A549 (cell line): ENCODE measurements around the gene MYO7A. TPM values are rescaled to one million over a fixed set of nuclear protein-coding genes. Genes with fewer than 3 reads are reported as not detected.

ENCODE experiments used
- ATAC-seq, 2 experiments: fragments of 200-7000 bp in 1 of 2; fragments of >200 bp in 1 of 2; cut with Nextera tagmentation in 1 of 2; cut with Tn5 transposase in 1 of 2; 3 replicates each; pipeline versions ENCODE4 v1.8.0 to v1.9.1; 2018 to 2020; ENCODE audit warnings: mild to moderate bottlenecking in 1 of 2, moderate library complexity in 1 of 2
- CTCF ChIA-PET: fragments of 300-600 bp; sonication (Branson Sonifier 250); formaldehyde crosslinking; extraction: SDS; loops from one replicate; lab custom pipeline; 2021; ENCODE audit warnings: antibody characterized with exemption, inconsistent platforms; lab: Yijun Ruan, JAX
- POLR2A ChIA-PET: fragments of 350-600 bp; formaldehyde crosslinking; extraction: SDS; loops from one replicate; lab custom pipeline; 2021; ENCODE audit warnings: antibody characterized with exemption, inconsistent platforms; lab: Yijun Ruan, JAX
- DNase-seq, 2 experiments: peaks; one replicate each; pipeline versions ENCODE4 v3.0.0 to v3.0.0-alpha.2; 2011 to 2016; ENCODE audit warnings: low read depth in 1 of 2, low spot score in 1 of 2
- FAIRE-seq: peaks from 2 replicates; lab custom pipeline; 2011; peaks lifted over from hg19 to GRCh38; lab: Jason Lieb, UNC
- H3K27ac ChIP-seq, 2 experiments: fragments of >200 bp; sonication (Bioruptor Twin); formaldehyde crosslinking; 3 replicates each; pipeline ENCODE4 v1.5.1; 2016 to 2017
- H3K4me1 ChIP-seq: fragments of >200 bp; sonication (Bioruptor Twin); formaldehyde crosslinking; 3 replicates; pipeline ENCODE4 v1.6.1; 2016
- H3K4me2 ChIP-seq: fragments of >200 bp; sonication (Bioruptor Twin); formaldehyde crosslinking; 3 replicates; pipeline ENCODE4 v1.6.1; 2016
- H3K4me3 ChIP-seq: fragments of >200 bp; sonication (Bioruptor Twin); formaldehyde crosslinking; 3 replicates; pipeline ENCODE4 v1.5.1; 2016
- H3K9me3 ChIP-seq: fragments of >200 bp; sonication (Bioruptor Twin); formaldehyde crosslinking; 3 replicates; pipeline ENCODE4 v1.6.1; 2016
- CBX2 ChIP-seq: fragments of 200-600 bp; sonication (generic); IDR thresholded peaks from 2 replicates; pipeline ENCODE4 v1.6.1; 2016; ENCODE audit warnings: low read depth, mild to moderate bottlenecking, borderline replicate concordance
- CEBPB ChIP-seq, 2 experiments: fragments of >200 bp in 1 of 2; sonication (Bioruptor Twin) in 1 of 2; formaldehyde crosslinking in 1 of 2; IDR thresholded peaks; 2 replicates each; pipeline ENCODE4 v1.6.1; 2012 to 2016
- CHD2 ChIP-seq: fragments of 150-350 bp; IDR thresholded peaks from 2 replicates; pipeline ENCODE4 v1.6.1; 2014; ENCODE audit warnings: low read length; ENCODE audit not compliant: partially characterized antibody
- CHD4 ChIP-seq: fragments of 200-600 bp; sonication (generic); IDR thresholded peaks from 2 replicates; pipeline ENCODE4 v1.6.1; 2016; ENCODE audit warnings: antibody characterized with exemption, mild to moderate bottlenecking, borderline replicate concordance
- ESRRA ChIP-seq: fragments of 150-350 bp; IDR thresholded peaks from 2 replicates; pipeline ENCODE4 v1.6.1; 2014; ENCODE audit warnings: mild to moderate bottlenecking, low read length, borderline replicate concordance
- FOXS1 ChIP-seq: fragments of 250-450 bp; sonication (Bioruptor Pico); IDR thresholded peaks from 2 replicates; pipeline ENCODE4 v1.5.0; 2020; ENCODE audit warnings: mild to moderate bottlenecking, moderate library complexity
- HDAC2 ChIP-seq: fragments of 200-600 bp; sonication (generic); IDR thresholded peaks from 2 replicates; pipeline ENCODE4 v1.6.1; 2016
- JUNB ChIP-seq: fragments of >200 bp; sonication (Bioruptor Twin); formaldehyde crosslinking; IDR thresholded peaks from 2 replicates; pipeline ENCODE4 v1.6.1; 2016
- KDM1A ChIP-seq: fragments of 200-600 bp; sonication (generic); IDR thresholded peaks from 2 replicates; pipeline ENCODE4 v1.6.1; 2016; ENCODE audit warnings: low read depth, mild to moderate bottlenecking
- POLR2A ChIP-seq: IDR thresholded peaks from 2 replicates; pipeline ENCODE4 v1.6.1; 2012; ENCODE audit warnings: mild to moderate bottlenecking, low read length
- RCOR1 ChIP-seq: fragments of 150-350 bp; IDR thresholded peaks from 2 replicates; pipeline ENCODE4 v1.6.1; 2014; ENCODE audit warnings: antibody characterized with exemption, low read length, low read depth
- RFX5 ChIP-seq: fragments of 450-650 bp; IDR thresholded peaks from 2 replicates; pipeline ENCODE4 v1.7.1; 2014; ENCODE audit warnings: antibody characterized with exemption, mild to moderate bottlenecking, moderate library complexity
- SREBF2 ChIP-seq: fragments of 450-650 bp; IDR thresholded peaks from 2 replicates; pipeline ENCODE4 v1.6.1; 2014; ENCODE audit warnings: mild to moderate bottlenecking, moderate library complexity
- TFCP2L1 ChIP-seq: fragments of 250-450 bp; sonication (Bioruptor Pico); IDR thresholded peaks from 2 replicates; pipeline ENCODE4 v1.5.0; 2021; ENCODE audit warnings: mild to moderate bottlenecking
- TP53 ChIP-seq: fragments of 250-450 bp; sonication (Bioruptor Pico); IDR thresholded peaks from 2 replicates; pipeline ENCODE4 v1.5.0; 2021; ENCODE audit warnings: mild to moderate bottlenecking, moderate library complexity
- ZC3H11A ChIP-seq: fragments of 450-650 bp; IDR thresholded peaks from 2 replicates; pipeline ENCODE4 v1.6.1; 2014; ENCODE audit warnings: antibody characterized with exemption, mild to moderate bottlenecking
- ZFP36 ChIP-seq: fragments of 450-650 bp; IDR thresholded peaks from 2 replicates; pipeline ENCODE4 v1.6.1; 2014; ENCODE audit warnings: borderline replicate concordance; ENCODE audit not compliant: partially characterized antibody
- ZNF302 ChIP-seq: fragments of 250-450 bp; sonication (Bioruptor Pico); IDR thresholded peaks from 2 replicates; pipeline ENCODE4 v1.9.0; 2021; ENCODE audit warnings: inconsistent platforms, mild to moderate bottlenecking, moderate library complexity
- WGBS: methylation state at CpG from one replicate; pipeline ENCODE4 v1.1.6; 2017; ENCODE audit errors: missing lambda C conversion rate; 5-methylcytosine and 5-hydroxymethylcytosine counted together
- polyA plus RNA-seq, 4 experiments: library from polyadenylated mRNA; depleted of rRNA in 3 of 4; stranded (reverse); fragments of >200 nt; fragmentation: RNase III in 1 of 4; extraction: RNeasy Plus Mini Kit Qiagen cat#74134 plus additional on column Dnase treatment in 1 of 4; gene quantifications; 2 replicates in 3 of 4; 3 replicates in 1 of 4; pipeline ENCODE4 v1.2.3, GENCODE V29; 2011 to 2017
- TF ChIP-seq, protein P1 (sequence below): fragments of >200 bp; sonication (Bioruptor Twin); formaldehyde crosslinking; IDR thresholded peaks from 3 replicates; pipeline ENCODE4 v1.5.1; 2016
- TF ChIP-seq, protein P2 (sequence below): fragments of 450-650 bp; IDR thresholded peaks from 2 replicates; pipeline ENCODE4 v1.6.1; 2014; ENCODE audit warnings: antibody characterized with exemption
- TF ChIP-seq, protein P3 (sequence below): IDR thresholded peaks from 2 replicates; pipeline ENCODE4 v1.6.1; 2012; ENCODE audit warnings: low read depth, borderline replicate concordance

MYO7A gene
- polyA plus RNA-seq, 2 of the 4 experiments (the other 2 are of a cell fraction) = 1.7 to 2.1 TPM

DNA sequence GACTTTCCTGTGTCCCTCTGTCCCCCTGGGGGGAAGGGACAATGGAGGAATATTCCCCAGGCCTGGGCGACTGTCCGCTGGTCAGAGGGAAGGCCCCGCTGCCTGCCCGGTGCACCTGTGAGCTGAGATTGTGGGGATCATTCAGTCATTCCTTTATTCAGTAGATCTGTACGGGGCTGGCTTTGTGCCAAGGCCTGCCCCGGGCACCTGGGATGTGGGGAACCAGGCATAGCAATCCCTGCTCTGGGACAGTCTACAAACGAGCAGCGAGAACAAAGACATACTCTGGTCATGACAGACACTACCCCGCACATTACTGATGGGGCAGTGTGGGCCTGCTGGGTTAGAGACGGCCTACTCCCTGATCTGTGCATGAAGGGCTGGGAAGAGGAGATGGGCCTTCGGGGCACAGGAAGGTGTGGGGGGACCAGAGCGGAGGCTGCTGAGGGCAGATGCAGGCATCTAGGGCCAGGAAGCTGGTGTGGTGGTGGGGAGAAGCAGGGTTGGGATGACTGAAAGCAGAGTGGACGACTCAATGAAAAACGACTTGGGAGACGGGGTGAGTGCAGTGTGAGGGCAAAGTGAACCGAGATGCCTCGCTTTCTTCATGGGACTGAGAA lies 1.8 kb upstream of the MYO7A start:
- DNase-seq (no peak), FAIRE-seq (no peak), ATAC-seq (peak; percentile 16 to 18; a peak in 3 of 6 replicates)
- ChIA-PET CTCF (interaction anchor here (1.0 to 8.3 kb wide), 28 partner anchors 9 to 494 kb away, joined by 3 to 161 read pairs (median 12); no protein-coding TSS in a partner anchor), POLR2A (no interaction called here)
- no peak overlapping the region; the same call in 2 of the 3 replicates for H3K4me3 ChIP-seq
- 78% methylated on average over 17 of the region's 17 CpGs for WGBS
- no peak overlapping the region; the same call in 2 of the 3 replicates for H3K4me2 ChIP-seq
- no peaks in the 10 kb centered on the region for H3K4me1 ChIP-seq
- TF ChIP-seq TFCP2L1 (CRISPR knock-in tag) (no peak), ZFP36 (no peak), KDM1A (no peak)
- TF ChIP-seq, protein P1, sequence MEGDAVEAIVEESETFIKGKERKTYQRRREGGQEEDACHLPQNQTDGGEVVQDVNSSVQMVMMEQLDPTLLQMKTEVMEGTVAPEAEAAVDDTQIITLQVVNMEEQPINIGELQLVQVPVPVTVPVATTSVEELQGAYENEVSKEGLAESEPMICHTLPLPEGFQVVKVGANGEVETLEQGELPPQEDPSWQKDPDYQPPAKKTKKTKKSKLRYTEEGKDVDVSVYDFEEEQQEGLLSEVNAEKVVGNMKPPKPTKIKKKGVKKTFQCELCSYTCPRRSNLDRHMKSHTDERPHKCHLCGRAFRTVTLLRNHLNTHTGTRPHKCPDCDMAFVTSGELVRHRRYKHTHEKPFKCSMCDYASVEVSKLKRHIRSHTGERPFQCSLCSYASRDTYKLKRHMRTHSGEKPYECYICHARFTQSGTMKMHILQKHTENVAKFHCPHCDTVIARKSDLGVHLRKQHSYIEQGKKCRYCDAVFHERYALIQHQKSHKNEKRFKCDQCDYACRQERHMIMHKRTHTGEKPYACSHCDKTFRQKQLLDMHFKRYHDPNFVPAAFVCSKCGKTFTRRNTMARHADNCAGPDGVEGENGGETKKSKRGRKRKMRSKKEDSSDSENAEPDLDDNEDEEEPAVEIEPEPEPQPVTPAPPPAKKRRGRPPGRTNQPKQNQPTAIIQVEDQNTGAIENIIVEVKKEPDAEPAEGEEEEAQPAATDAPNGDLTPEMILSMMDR = no peak
- TF ChIP-seq, protein P2, sequence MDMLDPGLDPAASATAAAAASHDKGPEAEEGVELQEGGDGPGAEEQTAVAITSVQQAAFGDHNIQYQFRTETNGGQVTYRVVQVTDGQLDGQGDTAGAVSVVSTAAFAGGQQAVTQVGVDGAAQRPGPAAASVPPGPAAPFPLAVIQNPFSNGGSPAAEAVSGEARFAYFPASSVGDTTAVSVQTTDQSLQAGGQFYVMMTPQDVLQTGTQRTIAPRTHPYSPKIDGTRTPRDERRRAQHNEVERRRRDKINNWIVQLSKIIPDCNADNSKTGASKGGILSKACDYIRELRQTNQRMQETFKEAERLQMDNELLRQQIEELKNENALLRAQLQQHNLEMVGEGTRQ = no peak
- no peak overlapping the region for H3K27ac ChIP-seq
- H3K9me3 ChIP-seq = no peaks in the 10 kb centered on the region

DNA sequence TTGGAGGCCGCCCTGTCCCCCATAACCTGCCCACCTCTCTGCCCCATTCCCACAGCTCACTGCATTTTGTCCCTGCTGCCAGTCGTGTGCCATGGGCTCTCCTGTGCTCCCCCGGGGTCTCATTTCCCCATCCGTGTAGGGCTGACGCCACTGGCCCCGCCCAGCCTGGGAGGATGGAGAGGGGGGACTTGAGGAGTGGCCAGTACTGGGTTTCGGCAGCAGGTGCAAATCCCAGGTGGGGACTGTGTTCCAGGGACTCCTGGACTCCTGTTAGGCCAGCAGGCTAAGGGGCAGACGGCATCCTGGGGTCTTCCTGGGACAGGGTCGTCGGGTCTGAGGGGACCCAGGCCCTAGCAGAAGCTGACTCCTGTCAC lies 1.2 kb upstream of the MYO7A start:
- TF ChIP-seq CEBPB (IDR thresholded peaks at IDR 0.05) (no peak), JUNB (no peak), ZNF302 (CRISPR knock-in tag) (no peak), ZFP36 (no peak), CBX2 (no peak), ZC3H11A (no peak), SREBF2 (no peak), POLR2A (no peak), CHD4 (no peak), CHD2 (no peak), FOXS1 (no peak), HDAC2 (no peak), TP53 (CRISPR knock-in tag) (no peak), RFX5 (no peak), ESRRA (no peak), RCOR1 (no peak)
- TF ChIP-seq, protein P3, sequence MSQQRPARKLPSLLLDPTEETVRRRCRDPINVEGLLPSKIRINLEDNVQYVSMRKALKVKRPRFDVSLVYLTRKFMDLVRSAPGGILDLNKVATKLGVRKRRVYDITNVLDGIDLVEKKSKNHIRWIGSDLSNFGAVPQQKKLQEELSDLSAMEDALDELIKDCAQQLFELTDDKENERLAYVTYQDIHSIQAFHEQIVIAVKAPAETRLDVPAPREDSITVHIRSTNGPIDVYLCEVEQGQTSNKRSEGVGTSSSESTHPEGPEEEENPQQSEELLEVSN = no peak
- ATAC-seq (peak; percentile 40 to 66; a peak in 5 of 6 replicates), DNase-seq (no peak), FAIRE-seq (no peak)
- H3K9me3 ChIP-seq = no peaks in the 10 kb centered on the region
- peak overlapping the region; percentile 77 for H3K4me2 ChIP-seq
- POLR2A ChIA-PET = interaction anchor here (0.8 kb wide), 1 partner anchor 493 kb away, joined by 3 read pairs; no protein-coding TSS in a partner anchor
- CTCF ChIA-PET = interaction anchor here (0.6 to 8.3 kb wide), 60 partner anchors 9 to 497 kb away, joined by 3 to 161 read pairs (median 5); partner anchors contain the start of gene CAPN5
- WGBS = 16% methylated on average over 10 of the region's 10 CpGs
- peak overlapping the region; percentile 37 for H3K4me3 ChIP-seq
- peak overlapping the region in 1 of 2 experiments; percentile 61; a peak in 2 of 6 replicates for H3K27ac ChIP-seq
- H3K4me1 ChIP-seq = no peaks in the 10 kb centered on the region
